ENCODE data around the gene TMED1.

TMED1 gene

DNA sequence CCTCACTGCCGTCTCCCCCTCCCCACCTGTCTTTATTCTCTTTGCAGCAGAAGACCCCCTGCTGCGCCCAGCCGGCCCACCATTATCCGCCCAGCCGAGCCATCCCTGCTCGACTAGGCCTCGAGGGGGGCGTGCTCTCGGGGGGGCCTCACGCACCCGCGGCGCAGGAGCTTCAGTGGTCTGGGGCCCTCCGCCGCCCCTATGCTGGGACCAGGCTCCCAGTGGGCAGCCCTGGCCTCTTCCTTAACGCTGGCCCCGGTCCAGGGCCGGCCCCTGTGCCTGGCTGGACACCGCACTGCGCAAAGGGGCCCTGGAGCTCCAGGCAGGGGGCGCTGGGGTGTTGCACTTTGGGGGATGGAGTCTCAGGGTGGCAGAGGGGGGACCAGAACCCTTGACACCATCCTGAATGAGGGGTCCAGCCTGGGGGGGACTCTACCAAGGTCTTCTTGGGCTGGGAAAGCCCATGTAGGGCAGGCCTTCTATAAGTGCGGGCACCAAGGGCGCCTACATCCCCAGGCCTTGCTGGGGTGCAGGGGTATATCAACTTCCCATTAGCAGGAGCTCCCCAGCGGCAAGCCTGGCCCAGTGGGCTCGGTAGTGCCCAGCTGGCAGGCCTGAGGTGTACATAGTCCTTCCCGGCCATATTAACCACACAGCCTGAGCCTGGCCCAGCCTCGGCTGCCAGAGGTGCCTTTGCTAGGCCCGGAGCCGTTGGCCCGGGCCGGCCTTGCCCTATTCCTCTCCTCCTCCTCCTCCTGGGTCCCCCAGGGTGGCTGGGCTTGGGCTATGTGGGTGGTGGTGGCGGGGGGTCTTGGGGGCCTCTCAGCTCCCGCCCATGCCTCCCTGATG is 4.9 kb downstream of the TMED1 start:
- DNase-seq = no peak

DNA sequence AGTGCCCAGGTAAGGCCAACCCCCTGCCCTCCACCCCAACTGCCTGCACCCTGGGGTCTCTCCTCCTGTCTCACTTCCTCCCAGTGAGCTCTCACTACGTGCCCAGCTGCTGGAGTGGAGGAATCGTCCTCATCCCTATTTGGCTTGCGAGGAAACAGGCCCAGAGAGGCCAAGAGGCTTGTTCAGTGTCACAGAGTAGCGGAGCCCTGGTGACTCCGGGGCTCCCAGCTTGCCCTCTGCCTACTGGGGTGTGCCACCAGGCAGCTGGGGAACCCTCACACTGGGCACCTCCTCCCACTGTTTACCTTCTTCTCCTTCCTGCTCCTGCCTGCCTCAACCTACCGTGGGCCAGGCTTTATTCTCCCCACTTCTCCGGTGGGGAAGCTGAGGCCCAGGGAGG is 5.6 kb downstream of the TMED1 start:
- no peak for DNase-seq

DNA sequence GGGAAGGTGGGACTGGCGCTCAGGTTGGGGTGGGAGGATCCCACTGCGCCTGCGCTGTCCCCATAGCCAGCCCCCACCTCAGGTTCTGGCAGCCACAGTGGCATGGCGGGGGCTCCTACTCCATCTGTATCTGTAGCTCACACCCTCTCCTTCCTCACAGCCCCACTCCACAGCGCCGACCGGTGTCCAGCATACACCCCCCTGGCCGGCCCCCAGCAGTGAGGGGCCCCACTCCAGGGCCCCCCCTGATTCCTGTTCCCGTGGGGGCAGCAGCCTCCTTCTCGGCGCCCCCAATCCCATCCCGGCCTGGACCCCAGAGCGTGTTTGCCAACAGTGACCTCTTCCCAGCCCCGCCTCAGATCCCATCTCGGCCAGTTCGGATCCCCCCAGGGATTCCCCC is 6.0 kb downstream of the TMED1 start:
- no peak for DNase-seq

DNA sequence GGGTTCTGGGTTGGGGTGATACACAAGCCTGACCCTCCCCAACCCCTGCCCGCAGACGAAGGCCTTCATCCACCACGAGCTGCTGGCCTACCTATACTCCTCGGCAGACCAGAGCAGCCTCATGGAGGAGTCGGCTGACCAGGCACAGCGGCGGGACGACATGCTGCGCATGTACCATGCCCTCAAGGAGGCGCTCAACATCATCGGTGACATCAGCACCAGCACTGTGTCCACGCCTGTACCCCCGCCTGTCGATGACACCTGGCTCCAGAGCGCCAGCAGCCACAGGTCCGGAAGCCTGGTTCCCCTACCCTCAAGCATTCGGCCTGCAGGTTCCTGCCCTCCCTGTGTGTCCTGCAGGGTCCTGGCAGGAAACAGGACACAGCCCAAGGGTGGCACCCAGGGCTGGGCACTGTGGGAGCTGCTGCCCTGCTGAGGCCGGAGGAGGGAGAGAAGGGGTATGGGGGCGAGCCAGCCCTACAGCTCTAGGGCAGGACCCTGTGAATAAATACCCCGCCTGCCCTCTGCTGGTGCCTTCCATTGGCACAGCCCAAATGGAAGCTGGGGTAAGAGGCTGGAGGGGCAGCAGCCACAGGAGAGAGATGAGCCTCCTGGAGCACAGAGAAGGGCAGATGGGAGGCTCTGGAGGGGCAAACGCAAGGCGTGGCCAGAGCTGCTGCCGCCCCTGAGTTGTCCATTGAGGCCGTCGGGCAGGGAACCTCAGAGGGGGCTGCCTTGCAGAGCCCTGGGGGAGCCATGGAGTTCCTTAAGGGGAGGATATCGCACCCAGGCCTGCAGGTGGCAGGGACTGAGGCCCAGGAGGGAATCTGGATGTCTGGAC is 6.8 kb downstream of the TMED1 start:
- DNase-seq = no peak

DNA sequence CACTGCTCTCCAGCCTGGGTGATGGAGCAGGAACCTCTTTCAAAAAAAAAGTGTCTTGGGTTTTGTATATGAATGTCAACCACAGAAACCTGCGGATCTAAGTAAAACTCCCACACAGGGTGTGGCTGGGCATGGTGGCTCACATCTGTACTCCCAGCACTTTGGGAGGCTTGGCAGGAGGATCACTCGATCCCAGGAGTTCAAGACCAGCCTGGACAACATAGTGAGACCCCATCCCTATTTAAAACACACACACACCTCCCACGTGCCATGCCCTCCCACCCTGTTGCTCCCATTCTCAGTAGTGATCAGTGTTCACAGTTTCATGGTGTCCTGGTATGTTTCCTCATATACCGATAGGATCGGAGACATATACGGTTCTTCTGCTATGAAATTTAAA is 9.2 kb downstream of the TMED1 start:
- DNase-seq = no peak

DNA sequence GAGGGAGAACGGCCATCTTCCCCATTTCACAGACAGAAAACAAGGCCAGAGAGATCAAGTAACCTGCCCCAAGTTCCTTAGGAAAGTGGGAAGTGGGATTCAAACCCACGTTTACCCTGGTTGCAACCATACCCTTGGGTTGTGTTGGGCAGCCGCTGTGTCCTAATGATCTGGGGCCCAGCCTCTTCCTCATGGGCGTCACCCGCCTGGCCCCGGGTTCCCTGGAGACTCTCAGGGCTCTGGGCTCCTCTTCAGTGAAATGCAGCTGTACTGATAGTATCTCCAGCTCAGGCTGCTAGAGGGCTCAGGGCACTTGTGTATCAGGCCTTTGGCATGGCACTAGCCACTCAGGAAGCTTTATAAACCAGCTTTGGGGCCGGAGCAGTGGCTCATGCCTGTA is 9.8 kb downstream of the TMED1 start:
- no peak for DNase-seq

DNA sequence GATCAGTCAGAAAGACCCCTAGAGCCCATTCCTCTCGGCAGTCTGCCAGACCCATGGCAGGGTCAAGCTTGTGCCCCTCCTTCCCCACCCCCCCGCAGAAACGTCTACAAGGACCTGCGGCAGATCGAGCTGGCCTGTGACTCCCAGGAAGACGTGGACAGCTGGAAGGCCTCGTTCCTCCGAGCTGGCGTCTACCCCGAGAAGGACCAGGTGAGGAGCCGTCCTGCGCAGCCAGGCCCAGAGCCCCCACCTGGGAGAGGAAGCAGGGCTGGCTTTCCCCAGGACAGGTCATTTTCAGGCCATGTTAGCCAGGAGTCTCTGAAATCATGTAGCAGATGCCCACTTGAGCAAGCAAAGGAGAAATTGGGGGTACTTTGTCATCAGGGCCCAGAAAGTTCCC is 12.3 kb downstream of the TMED1 start:
- DNase-seq = no peak

DNA sequence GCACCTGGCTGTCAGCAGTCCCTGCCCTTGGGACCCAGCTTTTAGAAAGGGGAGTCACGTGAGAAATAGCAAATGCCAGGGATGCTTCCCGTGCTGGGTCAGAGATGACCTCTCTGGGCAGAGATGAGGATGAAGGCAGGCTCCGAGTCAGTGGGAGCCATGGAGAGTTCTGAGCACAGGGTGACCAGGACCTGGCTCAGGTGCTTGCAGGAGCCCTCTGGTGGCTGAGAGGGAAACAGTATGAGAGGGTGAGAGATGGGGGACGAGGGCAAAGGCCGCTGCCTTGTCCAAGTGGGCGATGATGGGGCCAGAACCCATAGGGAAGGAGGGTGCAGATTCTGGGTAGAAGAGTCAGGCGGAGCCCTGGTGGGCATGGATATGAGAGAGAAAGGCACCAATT is 15.8 kb downstream of the TMED1 start:
- DNase-seq = no peak

DNA sequence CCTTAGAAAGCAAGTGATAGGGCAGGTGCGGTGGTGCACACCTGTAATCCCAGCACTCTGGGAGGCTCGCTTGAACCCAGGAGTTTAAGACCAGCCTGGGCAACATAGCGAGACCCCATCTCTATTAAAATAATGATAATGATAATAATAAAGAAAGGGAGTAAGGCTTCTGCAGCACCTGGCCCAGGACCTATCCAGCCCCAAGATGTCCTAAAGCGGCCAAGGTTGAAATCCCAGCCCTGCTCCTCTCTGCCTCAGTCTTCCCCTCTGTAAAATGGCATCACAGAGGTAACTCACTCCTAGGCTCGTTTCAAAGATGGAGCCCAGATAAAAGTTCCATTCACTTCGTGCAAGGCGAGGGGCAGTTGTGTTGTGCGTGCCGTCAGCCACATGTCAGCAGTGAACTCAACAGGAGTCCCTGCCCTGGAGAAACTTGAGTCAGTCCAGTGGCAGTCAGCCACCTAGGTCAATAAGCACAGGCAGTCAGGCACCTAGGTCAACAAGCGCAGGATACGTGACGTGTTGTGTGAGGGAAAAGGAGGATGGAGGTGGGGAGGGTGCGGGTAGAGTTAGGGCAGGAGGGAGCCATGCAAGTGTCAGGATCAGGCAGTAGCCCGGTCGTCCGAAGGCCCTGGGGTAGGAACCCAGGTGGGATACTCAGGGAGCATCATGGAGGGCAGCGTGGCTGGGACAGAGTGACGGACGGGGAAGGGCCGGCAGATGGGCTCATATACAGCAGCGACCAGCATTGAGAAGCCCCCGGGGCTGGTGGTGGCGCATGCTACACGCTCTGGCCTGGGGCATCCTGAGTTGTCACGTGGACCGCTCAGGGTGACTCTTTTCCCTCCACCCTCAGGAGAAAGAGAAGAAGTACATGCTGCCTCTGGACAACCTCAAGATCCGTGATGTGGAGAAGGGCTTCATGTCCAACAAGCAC is 16.6 kb downstream of the TMED1 start:
- DNase-seq = no peak

DNA sequence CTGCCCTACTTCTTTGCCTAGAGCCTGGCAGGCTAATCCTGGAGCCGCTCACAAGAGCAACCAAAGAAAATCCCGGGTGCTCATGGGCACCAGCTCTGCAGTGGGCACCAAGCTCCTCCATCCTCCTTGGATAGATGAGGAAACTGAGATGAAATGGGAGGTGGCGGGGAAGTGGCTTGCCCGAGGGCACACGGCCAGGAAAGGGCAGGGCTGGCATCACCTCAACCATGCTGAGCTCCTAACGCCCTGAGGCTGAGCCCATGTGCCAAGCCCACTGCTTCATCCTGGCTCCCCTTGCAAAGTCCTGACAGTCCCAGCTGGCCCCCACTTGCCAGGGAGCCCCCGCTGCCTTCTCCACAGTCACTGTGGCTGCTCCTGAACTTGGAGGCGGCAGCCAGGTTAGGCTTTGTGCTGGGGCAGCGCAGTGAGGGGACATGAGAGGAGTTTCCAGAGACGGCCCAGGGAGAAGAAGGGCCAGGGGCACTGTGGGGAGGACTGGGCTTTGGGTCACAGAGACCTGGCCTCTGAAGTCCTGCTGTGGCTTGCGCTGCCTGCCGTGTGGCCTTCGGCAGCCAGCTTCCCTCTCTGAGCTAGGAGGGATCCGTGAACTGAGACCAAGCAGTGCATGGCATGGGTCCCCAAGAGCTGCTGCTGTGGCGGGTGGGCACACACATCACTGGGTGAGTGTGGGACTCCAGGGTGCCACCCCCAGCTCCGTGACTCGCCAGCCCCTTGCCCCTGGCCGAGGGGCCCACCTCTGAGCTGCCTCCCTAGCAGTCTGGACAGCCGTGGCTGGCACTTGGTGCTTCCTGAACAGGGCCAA is 17.5 kb downstream of the TMED1 start:
- no peak for DNase-seq

DNA sequence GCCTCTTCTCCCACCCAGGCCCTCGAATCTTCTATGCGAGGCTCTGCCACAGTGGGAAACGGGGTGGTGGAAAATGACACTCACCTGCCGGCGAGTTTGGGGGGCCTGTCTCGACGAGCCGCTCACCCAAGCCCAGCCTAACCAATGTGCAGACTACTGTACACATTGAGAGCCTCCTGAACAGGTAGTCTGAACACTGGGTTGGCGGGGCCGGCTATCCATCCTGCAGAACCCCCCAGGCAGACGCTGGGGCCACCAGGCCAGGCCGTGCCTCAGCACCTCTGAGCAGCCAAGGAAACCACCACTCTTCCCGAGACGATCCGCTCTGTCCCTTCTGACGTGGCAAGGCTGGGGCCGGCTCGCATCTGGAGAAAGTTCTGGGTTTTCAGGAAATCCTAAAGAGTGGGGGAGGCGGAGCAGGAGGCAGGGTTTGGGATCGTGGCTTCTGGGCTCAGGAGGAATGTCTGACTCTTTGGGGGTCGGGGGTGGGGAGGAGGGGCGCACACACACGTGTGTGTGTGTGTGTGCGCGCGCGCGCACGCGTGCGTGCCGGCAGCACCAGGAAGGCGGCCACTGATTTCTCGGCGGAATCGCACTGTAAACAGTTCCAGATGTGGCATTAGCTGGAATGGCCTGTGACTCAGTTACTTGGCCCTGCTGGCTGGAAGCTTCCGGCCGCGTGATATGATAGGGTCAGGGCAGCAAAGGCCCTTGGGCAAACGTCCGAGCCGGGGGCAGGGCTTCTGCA is 18.5 kb downstream of the TMED1 start:
- DNase-seq = no peak

DNA sequence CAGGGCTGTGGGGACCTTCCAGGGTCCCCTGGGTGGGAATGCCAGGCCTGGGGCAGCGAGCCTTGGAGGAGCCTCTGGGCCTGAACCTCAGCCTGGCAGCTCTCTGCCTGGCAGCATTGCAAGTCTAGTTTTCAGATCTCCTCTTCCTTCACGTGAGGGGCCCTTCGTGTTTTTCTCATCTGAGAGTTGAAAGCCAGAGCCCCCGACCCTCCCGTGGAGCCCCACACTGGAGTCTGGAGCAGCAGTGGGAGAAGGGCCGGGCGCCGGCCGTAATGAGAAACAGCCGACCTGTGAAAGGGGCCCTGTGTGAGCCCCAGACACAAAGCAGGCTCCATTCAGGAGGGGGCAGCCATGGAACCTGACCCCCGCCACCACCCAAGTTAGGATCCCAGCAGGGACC is 19.3 kb downstream of the TMED1 start:
- DNase-seq = no peak

DNA sequence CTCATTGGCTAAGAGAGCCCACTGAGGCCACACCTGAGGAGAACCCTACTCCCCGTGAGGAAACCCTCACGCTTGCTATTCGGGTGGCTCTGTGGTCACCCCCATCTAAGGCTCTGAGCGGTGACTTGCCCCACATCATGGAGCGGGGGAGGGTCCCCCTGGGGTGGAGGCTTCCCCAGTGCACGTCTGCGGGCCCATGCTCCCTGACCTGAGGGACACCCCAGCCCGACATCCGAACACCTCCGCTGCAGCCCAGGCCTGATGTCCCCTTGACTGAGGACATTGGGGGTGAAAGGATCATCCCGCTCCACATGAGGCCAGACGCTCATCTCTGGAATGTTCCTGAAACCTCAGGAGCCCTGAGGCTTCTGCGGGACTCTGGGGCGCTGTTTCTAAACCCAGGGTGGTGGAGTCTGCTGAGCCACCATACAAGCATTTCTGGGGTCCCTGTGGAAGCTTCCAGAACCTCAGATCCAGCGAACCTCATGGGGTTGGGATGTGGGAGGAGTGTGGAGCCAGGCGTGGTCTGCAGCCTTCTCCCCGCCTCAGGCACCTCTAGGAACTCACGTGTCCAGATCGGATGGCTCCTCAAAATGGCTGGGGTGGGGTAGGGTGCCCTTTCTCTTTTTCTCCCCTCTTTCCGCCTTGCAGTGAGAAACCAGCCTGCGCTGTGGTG is 19.9 kb downstream of the TMED1 start:
- DNase-seq = no peak

DNA sequence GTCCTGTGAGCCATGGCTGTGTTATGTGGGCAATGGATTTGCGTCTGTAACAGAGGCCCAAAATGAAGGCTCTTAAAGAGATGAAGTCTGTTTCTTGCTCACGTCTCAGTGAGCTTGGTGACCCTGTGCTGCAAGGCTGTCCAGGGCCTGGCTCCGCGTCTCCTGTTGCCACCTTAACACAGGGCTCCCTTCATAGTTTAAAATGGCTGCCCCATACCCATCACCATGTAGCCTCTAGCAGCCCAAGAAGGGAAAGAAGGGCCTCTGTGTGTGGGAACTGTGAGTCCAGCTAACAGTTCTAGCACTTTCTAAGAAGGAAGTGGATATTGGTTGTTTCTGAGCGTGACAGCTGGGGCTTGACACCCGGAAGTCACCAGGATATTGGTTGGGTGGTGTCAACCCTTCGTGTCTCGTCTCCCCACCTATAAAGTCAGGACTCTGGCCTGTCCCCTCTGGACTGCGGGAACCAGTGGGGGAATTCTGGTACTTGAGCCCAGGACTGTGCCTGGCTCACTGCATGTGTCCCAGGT is 20.9 kb downstream of the TMED1 start:
- no peak for DNase-seq

DNA sequence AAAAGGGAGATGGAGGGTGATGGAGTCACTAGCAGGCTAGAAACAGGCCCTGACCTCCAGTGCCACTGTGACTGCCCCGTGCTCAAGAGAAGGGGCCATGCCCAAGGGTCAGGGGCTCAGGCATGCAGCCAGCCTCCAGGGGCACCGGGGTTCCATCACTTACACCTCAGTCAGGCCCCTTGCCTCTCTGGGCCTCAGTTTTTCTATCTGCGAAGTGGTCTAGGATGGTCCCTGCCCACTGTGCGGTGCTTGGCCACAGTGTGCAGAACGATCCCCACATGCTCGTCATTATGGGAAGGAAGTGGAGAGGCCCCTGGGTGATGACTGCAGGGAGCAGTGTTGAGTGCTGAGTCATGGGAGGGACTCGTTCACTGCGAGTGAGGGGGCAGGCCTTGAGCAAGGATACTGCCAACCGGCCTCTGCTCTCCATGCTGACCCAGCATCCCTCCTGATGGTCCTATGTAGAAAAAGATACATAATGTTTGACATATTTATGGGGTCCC is 23.1 kb downstream of the TMED1 start:
- no peak for DNase-seq

DNA sequence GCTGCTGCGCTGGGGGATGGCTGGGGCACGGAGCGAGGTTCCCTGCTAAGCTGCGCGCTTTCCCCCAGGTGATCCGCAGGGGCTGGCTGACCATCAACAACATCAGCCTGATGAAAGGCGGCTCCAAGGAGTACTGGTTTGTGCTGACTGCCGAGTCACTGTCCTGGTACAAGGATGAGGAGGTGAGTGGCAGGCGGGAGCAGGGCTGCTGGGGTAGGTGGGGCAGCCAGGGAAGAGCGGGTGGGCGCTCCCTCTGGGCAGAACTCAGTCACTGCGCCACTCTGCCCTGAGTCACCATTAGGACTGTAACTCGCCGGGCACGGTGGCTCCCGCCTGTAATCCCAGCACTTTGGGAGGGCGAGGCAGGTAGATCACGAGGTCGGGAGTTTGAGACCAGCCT is 23.8 kb downstream of the TMED1 start:
- no peak for DNase-seq

DNA sequence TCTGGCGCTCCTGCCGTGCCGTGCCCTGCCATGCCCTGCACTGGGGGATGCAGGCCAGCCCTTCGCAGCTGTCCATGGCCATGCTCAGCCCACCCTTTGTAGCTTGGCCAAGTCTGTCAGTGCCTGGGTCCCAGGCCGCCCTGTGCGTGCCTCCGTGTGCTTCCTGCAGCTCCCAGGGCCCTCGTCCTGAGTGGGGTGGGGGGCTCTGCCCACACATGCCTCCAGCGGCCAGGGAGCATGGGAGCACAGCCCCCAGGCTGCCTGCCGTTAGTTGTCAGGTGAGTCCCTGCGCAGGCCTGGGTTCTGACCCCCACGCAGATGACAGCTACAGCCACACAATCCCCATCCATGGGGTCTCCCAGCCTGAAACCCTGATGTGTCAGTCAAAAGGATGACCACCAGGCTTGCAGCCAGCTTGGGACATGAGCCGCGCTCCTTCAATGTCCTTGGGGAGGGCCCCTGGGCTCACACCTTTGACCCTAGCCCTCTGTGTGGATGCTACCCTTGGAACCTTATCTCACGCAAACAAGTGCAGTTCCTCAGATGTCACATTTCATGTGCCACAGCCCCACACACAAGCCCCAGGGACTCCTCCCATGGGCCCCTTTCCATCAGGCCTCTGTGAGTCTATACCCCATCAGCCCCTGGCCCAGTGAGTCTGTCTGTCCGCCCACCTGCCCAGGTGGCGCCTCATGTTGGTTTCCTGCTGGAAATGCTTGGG is 24.5 kb downstream of the TMED1 start:
- DNase-seq = no peak

DNA sequence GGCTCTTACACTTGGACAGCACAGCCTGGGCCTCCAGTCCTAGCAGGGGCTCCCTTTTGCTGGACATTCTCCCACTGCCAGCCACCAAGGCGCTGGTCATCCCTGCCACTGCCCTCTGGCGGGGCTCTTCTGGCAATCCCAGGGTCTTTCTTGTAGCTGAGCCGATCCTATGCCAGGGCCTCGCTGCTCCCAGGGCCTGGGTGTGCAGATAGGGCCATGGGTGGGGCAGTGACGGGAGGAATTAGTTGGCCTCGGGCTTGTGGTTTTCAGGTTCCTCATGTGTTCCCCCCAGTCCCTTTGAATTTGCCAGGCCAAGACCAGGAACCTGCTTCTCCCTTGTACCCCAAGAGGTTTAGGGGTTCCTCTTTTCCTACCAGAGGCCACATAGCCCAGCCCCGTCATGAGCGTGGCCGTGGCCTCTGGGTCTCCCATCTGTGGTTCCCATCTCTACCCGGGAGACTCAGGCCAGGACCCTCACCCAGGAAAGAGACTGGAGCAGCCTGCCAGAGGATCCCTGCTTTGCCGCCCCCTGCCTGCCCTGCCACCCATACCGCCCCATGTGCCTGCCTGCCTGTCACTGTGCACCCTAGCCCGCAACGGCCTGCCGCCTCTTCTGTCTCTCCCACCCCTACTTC is 26.2 kb downstream of the TMED1 start:
- DNase-seq = no peak

Measured in activated gamma-delta T cell treated with Interleukin-2 at 50 U/mL for 16 hours (primary cell).